Measurements from ENCODE around the gene TTC28.
"Not testable (repeated sequence)": the region's sequence is repeated elsewhere in the genome, so short reads cannot be mapped to it uniquely, and the experiment has no call there.

Gene TTC28

GRCh38 chr22:28679611-28680287 lies at the start of gene TTC28:
Gene TTC28, minus strand, starts transcription at chr22:28679840. Its CDS starts 117 bp downstream, at chr22:28679723.
- in situ Hi-C loops (cut with HindIII; ENCODE audit: low sequenced_read_pairs): not testable (repeated sequence)

- in situ Hi-C loops (cut with HindIII; ENCODE audit: low sequenced_read_pairs): no loop called here
These were observed 49.1 kb upstream of the TTC28 start for GRCh38 chr22:28728621-28729313.

GRCh38 chr22:28728002-28728401 lies 48.4 kb upstream of the TTC28 start:
- in situ Hi-C loops (cut with HindIII; ENCODE audit: low sequenced_read_pairs): no loop called here

- in situ Hi-C loops (cut with HindIII; ENCODE audit: low sequenced_read_pairs): no loop called here
These were observed 38.4 kb upstream of the TTC28 start for GRCh38 chr22:28718044-28718443.

- in situ Hi-C loops (cut with HindIII; ENCODE audit: low sequenced_read_pairs): no loop called here
These were observed 37.0 kb upstream of the TTC28 start for GRCh38 chr22:28716686-28717085.

GRCh38 chr22:28715611-28716010 lies 36.0 kb upstream of the TTC28 start:
- in situ Hi-C loops (cut with HindIII; ENCODE audit: low sequenced_read_pairs): no loop called here

GRCh38 chr22:28714043-28714628 lies 34.5 kb upstream of the TTC28 start:
- in situ Hi-C loops (cut with HindIII; ENCODE audit: low sequenced_read_pairs): no loop called here

GRCh38 chr22:28711820-28712777 lies 32.5 kb upstream of the TTC28 start:
- in situ Hi-C loops (cut with HindIII; ENCODE audit: low sequenced_read_pairs): no loop called here

- in situ Hi-C loops (cut with HindIII; ENCODE audit: low sequenced_read_pairs): no loop called here
These were observed 31.7 kb upstream of the TTC28 start for GRCh38 chr22:28711341-28711740.

GRCh38 chr22:28710576-28711191 lies 31.0 kb upstream of the TTC28 start:
- in situ Hi-C loops (cut with HindIII; ENCODE audit: low sequenced_read_pairs): no loop called here

GRCh38 chr22:28710107-28710506 lies 30.5 kb upstream of the TTC28 start:
- in situ Hi-C loops (cut with HindIII; ENCODE audit: low sequenced_read_pairs): no loop called here

GRCh38 chr22:28706845-28707244 lies 27.2 kb upstream of the TTC28 start:
- in situ Hi-C loops (cut with HindIII; ENCODE audit: low sequenced_read_pairs): no loop called here

- in situ Hi-C loops (cut with HindIII; ENCODE audit: low sequenced_read_pairs): no loop called here
These were observed 23.8 kb upstream of the TTC28 start for GRCh38 chr22:28703436-28703835.

GRCh38 chr22:28702891-28703290 lies 23.3 kb upstream of the TTC28 start:
- in situ Hi-C loops (cut with HindIII; ENCODE audit: low sequenced_read_pairs): no loop called here

- in situ Hi-C loops (cut with HindIII; ENCODE audit: low sequenced_read_pairs): not testable (repeated sequence)
These were observed 13.6 kb upstream of the TTC28 start for GRCh38 chr22:28693041-28693760.

GRCh38 chr22:28689796-28690195 lies 10.2 kb upstream of the TTC28 start:
- in situ Hi-C loops (cut with HindIII; ENCODE audit: low sequenced_read_pairs): not testable (repeated sequence)

GRCh38 chr22:28682966-28683365 lies 3.3 kb upstream of the TTC28 start:
- in situ Hi-C loops (cut with HindIII; ENCODE audit: low sequenced_read_pairs): not testable (repeated sequence)

- in situ Hi-C loops (cut with HindIII; ENCODE audit: low sequenced_read_pairs): not testable (repeated sequence)
These were observed 1.3 kb upstream of the TTC28 start for GRCh38 chr22:28680813-28681490.
